MM.1S (cell line): ENCODE measurements around the gene EN1.

Experiments
- DNase-seq: peaks from one replicate; pipeline ENCODE4 v3.0.0-alpha.2; 2015
- H2AFZ ChIP-seq: fragments of 300-600 bp; sonication (generic); 2 replicates; pipeline ENCODE4 v1.6.0; 2016; ENCODE audit warnings: antibody characterized with exemption, low read length
- H3F3A ChIP-seq: fragments of 300-600 bp; sonication (generic); 2 replicates; pipeline ENCODE4 v1.6.1; 2016; ENCODE audit warnings: mild to moderate bottlenecking, antibody characterized with exemption, low read length, moderate library complexity, mixed read lengths; ENCODE audit not compliant: insufficient read depth
- H3K27ac ChIP-seq: fragments of 300-600 bp; sonication (generic); 2 replicates; pipeline ENCODE4 v1.5.1; 2016; ENCODE audit warnings: mild to moderate bottlenecking, low read length
- H3K27me3 ChIP-seq: fragments of 300-600 bp; sonication (generic); replicated peaks from 2 replicates; pipeline ENCODE4 v1.6.0; 2016; ENCODE audit warnings: low read length; ENCODE audit not compliant: insufficient read depth
- H3K36me3 ChIP-seq: fragments of 300-600 bp; sonication (generic); replicated peaks from 2 replicates; pipeline ENCODE4 v1.6.1; 2016; ENCODE audit warnings: mild to moderate bottlenecking, low read length, mixed read lengths; ENCODE audit not compliant: insufficient read depth
- H3K4me1 ChIP-seq: fragments of 300-600 bp; sonication (generic); 2 replicates; pipeline ENCODE4 v1.6.1; 2016; ENCODE audit warnings: low read length, mixed read lengths
- H3K4me2 ChIP-seq: fragments of 300-600 bp; sonication (generic); 2 replicates; pipeline ENCODE4 v1.6.0; 2016; ENCODE audit warnings: low read depth, low read length
- H3K4me3 ChIP-seq: fragments of 300-600 bp; sonication (generic); 2 replicates; pipeline ENCODE4 v1.5.1; 2016; ENCODE audit warnings: low read length, mixed read lengths
- H3K79me2 ChIP-seq: fragments of 300-600 bp; sonication (generic); 2 replicates; pipeline ENCODE4 v1.6.1; 2016; ENCODE audit warnings: mixed run types, low read length, mixed read lengths
- H3K9ac ChIP-seq: fragments of 300-600 bp; sonication (generic); 2 replicates; pipeline ENCODE4 v1.6.1; 2016; ENCODE audit warnings: low read length, mixed read lengths
- H3K9me2 ChIP-seq: fragments of 300-600 bp; sonication (generic); replicated peaks from 2 replicates; pipeline ENCODE4 v1.6.1; 2016; ENCODE audit warnings: mild to moderate bottlenecking, low read length, mixed read lengths; ENCODE audit not compliant: insufficient read depth
- H3K9me3 ChIP-seq: fragments of 300-600 bp; sonication (generic); replicated peaks from 2 replicates; pipeline ENCODE4 v1.6.1; 2016; ENCODE audit warnings: mild to moderate bottlenecking, low read length, mixed read lengths; ENCODE audit not compliant: insufficient read depth
- H4K20me1 ChIP-seq: fragments of 300-600 bp; sonication (generic); 2 replicates; pipeline ENCODE4 v1.6.1; 2016; ENCODE audit warnings: mild to moderate bottlenecking, low read length, moderate library complexity, mixed read lengths; ENCODE audit not compliant: insufficient read depth
- CTCF ChIP-seq: fragments of 300-600 bp; sonication (generic); IDR thresholded peaks from 2 replicates; pipeline ENCODE4 v1.5.1; 2016; ENCODE audit warnings: antibody characterized with exemption, low read length, mixed read lengths
- EZH2 ChIP-seq: fragments of 300-600 bp; sonication (generic); optimal IDR thresholded peaks from 2 replicates; pipeline ENCODE3; 2017; ENCODE audit warnings: low read depth, mild to moderate bottlenecking, antibody characterized with exemption, low read length, mixed read lengths
- EZH2phosphoT487 ChIP-seq: fragments of 300-600 bp; sonication (generic); IDR thresholded peaks from 2 replicates; pipeline ENCODE4 v1.6.1; 2018; ENCODE audit warnings: antibody characterized with exemption, low read length

EN1 gene

GRCh38 chr2:118844261-118845004, 3.0 kb downstream of the EN1 start:
- Histone ChIP-seq H3K4me2 (no peak overlapping the region), H2AFZ (no peak overlapping the region), H3K27ac (no peak overlapping the region), H3K9ac (no peak overlapping the region), H3K9me3 (no peaks in the 10 kb centered on the region), H3K79me2 (no peaks in the 10 kb centered on the region), H3K4me1 (no peaks in the 10 kb centered on the region), H3K4me3 (no peak overlapping the region), H3K36me3 (no peaks in the 10 kb centered on the region), H3K9me2 (no peaks in the 10 kb centered on the region), H3F3A (no peaks in the 10 kb centered on the region), H3K27me3 (peaks cover 22% of the 10 kb centered on the region), H4K20me1 (no peaks in the 10 kb centered on the region)
- TF ChIP-seq EZH2phosphoT487 (no peak), CTCF (no peak), EZH2 (no peak)
- DNase-seq: no peak

GRCh38 chr2:118843483-118844132, 3.8 kb downstream of the EN1 start:
- H2AFZ ChIP-seq: no peak overlapping the region

DNA sequence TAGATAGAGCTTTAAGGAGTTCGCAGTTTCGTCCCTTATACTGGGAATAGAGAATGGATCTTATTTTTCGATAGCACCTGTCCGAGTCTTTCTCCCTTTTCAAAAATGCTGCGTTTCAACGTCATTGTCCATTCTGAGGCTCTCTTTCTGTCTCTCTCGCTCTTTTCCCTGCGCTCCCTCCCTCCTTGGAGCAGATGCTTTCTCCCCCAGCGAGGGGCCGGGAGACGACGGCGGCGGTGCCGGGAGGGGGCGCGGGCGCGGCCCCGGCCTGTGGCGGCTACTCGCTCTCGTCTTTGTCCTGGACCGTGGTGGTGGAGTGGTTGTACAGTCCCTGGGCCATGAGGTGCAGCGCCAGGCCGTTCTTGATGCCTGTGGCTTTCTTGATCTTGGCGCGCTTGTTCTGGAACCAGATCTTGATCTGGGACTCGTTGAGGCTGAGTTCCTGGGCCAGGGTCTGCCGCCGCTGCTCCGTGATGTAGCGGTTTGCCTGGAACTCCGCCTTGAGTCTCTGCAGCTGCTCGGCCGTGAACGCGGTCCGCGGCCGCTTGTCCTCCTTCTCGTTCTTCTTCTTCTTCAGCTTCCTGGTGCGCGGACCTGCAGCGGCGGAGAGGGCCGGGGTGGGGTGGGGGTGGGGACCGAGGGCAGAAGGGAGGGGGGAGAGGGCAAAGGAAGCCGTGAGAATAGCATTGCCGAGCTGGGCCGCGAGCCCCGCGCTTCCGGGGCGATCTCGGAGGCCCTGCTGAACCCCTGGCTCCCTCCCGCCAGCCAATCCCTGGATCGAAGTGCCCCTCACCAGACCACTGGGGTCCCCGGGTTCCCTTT, 4.6 kb downstream of the EN1 start:
- Histone ChIP-seq H3K79me2 (no peaks in the 10 kb centered on the region), H2AFZ (no peak overlapping the region), H3K9ac (no peak overlapping the region), H3K9me2 (no peaks in the 10 kb centered on the region), H3K27me3 (0 out of 2 replicates have a peak, but pooled peaks cover 6% of the 10 kb centered on the region), H3K36me3 (no peaks in the 10 kb centered on the region), H3K9me3 (no peaks in the 10 kb centered on the region), H3F3A (no peaks in the 10 kb centered on the region), H3K27ac (no peak overlapping the region), H4K20me1 (no peaks in the 10 kb centered on the region), H3K4me2 (no peak overlapping the region), H3K4me1 (no peaks in the 10 kb centered on the region), H3K4me3 (no peak overlapping the region)
- no peak for DNase-seq
- no peak for TF ChIP-seq CTCF

More at GRCh38 chr2:118843483-118844132, 3.8 kb downstream of the EN1 start:
- H3K9me3 ChIP-seq: no peaks in the 10 kb centered on the region
- H3K36me3 ChIP-seq: no peaks in the 10 kb centered on the region
- peaks cover 13% of the 10 kb centered on the region; the same call in 1 of the 2 replicates for H3K27me3 ChIP-seq
- no peak for TF ChIP-seq EZH2phosphoT487
- TF ChIP-seq CTCF: no peak
- no peak for TF ChIP-seq EZH2
- H3K4me2 ChIP-seq: no peak overlapping the region
- H3K4me3 ChIP-seq: no peak overlapping the region
- H4K20me1 ChIP-seq: no peaks in the 10 kb centered on the region
- no peak overlapping the region for H3K9ac ChIP-seq
- H3K27ac ChIP-seq: no peak overlapping the region
- no peaks in the 10 kb centered on the region for H3K9me2 ChIP-seq
- H3F3A ChIP-seq: no peaks in the 10 kb centered on the region
- DNase-seq: no peak
- no peaks in the 10 kb centered on the region for H3K79me2 ChIP-seq
- no peaks in the 10 kb centered on the region for H3K4me1 ChIP-seq
